HCT116 (cell line): ENCODE results near the gene ANHX. TPM values are rescaled to one million over a fixed set of nuclear protein-coding genes. Genes with fewer than 3 reads are reported as not detected.

ENCODE experiments used
- ATAC-seq: fragments of 200-7000 bp; cut with Tn5 transposase; 2 replicates; pipeline ENCODE4 v1.9.1; 2020; ENCODE audit warnings: mild to moderate bottlenecking, moderate library complexity
- BruUV-seq: library from RNA; stranded (reverse); fragments of 400-500 nt; replicated peaks from 2 replicates; lab custom pipeline; 2021; lab: Mats Ljungman, UMichigan
- CTCF ChIA-PET: fragments of 300-600 bp; sonication (Branson Sonifier 250); formaldehyde crosslinking; loops from one replicate; lab custom pipeline; 2021; ENCODE audit warnings: antibody characterized with exemption; lab: Charles Lee
- POLR2A ChIA-PET: fragments of 300-600, 350-600 bp; sonication (Branson Sonifier 250); formaldehyde crosslinking; loops from one replicate; lab custom pipeline; 2021; ENCODE audit warnings: antibody characterized with exemption; lab: Charles Lee
- RAD21 ChIA-PET, 2 experiments: fragments of 300-600 bp; sonication (Branson Sonifier 250); formaldehyde crosslinking; loops; one replicate each; lab custom pipeline; 2023; ENCODE audit warnings: low total read pairs in 2 of 2; ENCODE audit not compliant: uncharacterized antibody in 2 of 2, unreplicated experiment in 2 of 2, low non-redundant PET in 1 of 2; lab: Charles Lee
- DNase-seq: peaks from one replicate; pipeline ENCODE4 v3.0.0-alpha.2; 2010; ENCODE audit warnings: low read depth, low spot score
- H2AFZ ChIP-seq: fragments of 200-600 bp; shearing (Covaris generic), sonication (generic); 2 replicates; pipeline ENCODE4 v1.6.1; 2017; ENCODE audit warnings: low read depth, mixed run types, mixed read lengths, antibody characterized with exemption, low read length; ENCODE audit not compliant: poor library complexity, severe bottlenecking
- H3K27ac ChIP-seq: 2 replicates; pipeline ENCODE4 v1.5.1; 2012; ENCODE audit warnings: low read depth, low read length
- H3K27me3 ChIP-seq: fragments of 200-600 bp; sonication (generic); 2 replicates; pipeline ENCODE4 v1.6.1; 2016; ENCODE audit warnings: mixed run types, low read length, mixed read lengths; ENCODE audit not compliant: insufficient read depth
- H3K36me3 ChIP-seq, 2 experiments: fragments of 200-500 bp in 1 of 2; fragments of 200-600 bp in 1 of 2; sonication (Bioruptor generic) in 1 of 2; sonication (generic) in 1 of 2; 2 replicates each; pipeline versions ENCODE4 v1.5.1 to v1.6.1; 2014 to 2016; ENCODE audit warnings: low read length in 2 of 2, inconsistent platforms in 1 of 2, mixed read lengths in 1 of 2, mixed run types in 1 of 2; ENCODE audit not compliant: insufficient read depth in 2 of 2, control insufficient read depth in 1 of 2
- H3K4me1 ChIP-seq, 2 experiments: fragments of 200-600 bp in 1 of 2; sonication (generic) in 1 of 2; 2 replicates each; pipeline versions ENCODE4 v1.5.1 to v1.6.1; 2012 to 2017; ENCODE audit warnings: low read length in 2 of 2, inconsistent platforms in 1 of 2, mild to moderate bottlenecking in 1 of 2, mixed read lengths in 1 of 2, mixed run types in 1 of 2, moderate library complexity in 1 of 2; ENCODE audit not compliant: insufficient read depth in 2 of 2, control insufficient read depth in 1 of 2
- H3K4me2 ChIP-seq: fragments of 200-600 bp; sonication (generic); 2 replicates; pipeline ENCODE4 v1.6.1; 2017; ENCODE audit warnings: mixed run types, low read length, mixed read lengths
- H3K4me3 ChIP-seq, 2 experiments: fragments of 200-600 bp in 1 of 2; sonication (generic) in 1 of 2; replicated peaks in 1 of 2; 2 replicates each; pipeline ENCODE4 v1.5.1; 2011 to 2016; ENCODE audit warnings: low read length in 2 of 2, control low read depth in 1 of 2, low read depth in 1 of 2, mild to moderate bottlenecking in 1 of 2, mixed read lengths in 1 of 2, mixed run types in 1 of 2
- H3K79me2 ChIP-seq: fragments of 200-600 bp; sonication (generic); 2 replicates; pipeline ENCODE4 v1.6.1; 2017; ENCODE audit warnings: mild to moderate bottlenecking, mixed run types, low read length, moderate library complexity, mixed read lengths; ENCODE audit not compliant: insufficient read depth
- H3K9ac ChIP-seq: fragments of 200-600 bp; sonication (generic); 2 replicates; pipeline ENCODE4 v1.6.1; 2016; ENCODE audit warnings: low read length, mixed read lengths
- H3K9me2 ChIP-seq: fragments of 200-600 bp; sonication (generic), shearing (Covaris generic); 2 replicates; pipeline ENCODE4 v1.6.1; 2017; ENCODE audit warnings: mixed run types, mild to moderate bottlenecking, moderate library complexity; ENCODE audit not compliant: insufficient read depth
- H3K9me3 ChIP-seq, 2 experiments: fragments of 200-500 bp in 1 of 2; fragments of 200-600 bp in 1 of 2; sonication (Bioruptor generic) in 1 of 2; sonication (generic) in 1 of 2; 2 replicates each; pipeline ENCODE4 v1.6.1; 2014 to 2017; ENCODE audit warnings: low read length in 2 of 2, mixed read lengths in 2 of 2, inconsistent platforms in 1 of 2, low read depth in 1 of 2, mild to moderate bottlenecking in 1 of 2, mixed run types in 1 of 2, moderate library complexity in 1 of 2; ENCODE audit not compliant: control insufficient read depth in 1 of 2, insufficient read depth in 1 of 2
- H4K20me1 ChIP-seq: fragments of 200-600 bp; sonication (generic), shearing (Covaris generic); 2 replicates; pipeline ENCODE4 v1.6.1; 2017; ENCODE audit warnings: mixed run types, mild to moderate bottlenecking, moderate library complexity; ENCODE audit not compliant: insufficient read depth
- ATF3 ChIP-seq: IDR thresholded peaks from 2 replicates; pipeline ENCODE4 v1.6.1; 2012
- CBX3 ChIP-seq: IDR thresholded peaks from 2 replicates; pipeline ENCODE4 v1.6.1; 2012; ENCODE audit warnings: low read depth
- CEBPB ChIP-seq: IDR thresholded peaks from 2 replicates; pipeline ENCODE4 v1.6.1; 2012; ENCODE audit warnings: low read depth
- CTCF ChIP-seq, 3 experiments: fragments of 200-600 bp in 1 of 3; sonication (generic) in 1 of 3; IDR thresholded peaks in 2 of 3; conservative IDR thresholded peaks in 1 of 3; 2 replicates each; pipeline ENCODE4 v1.5.1; 2012 to 2017; ENCODE audit warnings: low read depth in 2 of 3, low read length in 2 of 3, antibody characterized with exemption in 1 of 3, borderline replicate concordance in 1 of 3, control low read depth in 1 of 3, mild to moderate bottlenecking in 1 of 3, mixed read lengths in 1 of 3, mixed run types in 1 of 3, moderate library complexity in 1 of 3; ENCODE audit not compliant: insufficient read depth in 1 of 3
- EGR1 ChIP-seq: IDR thresholded peaks from 2 replicates; pipeline ENCODE4 v1.6.1; 2012; ENCODE audit warnings: low read depth
- ELF1 ChIP-seq: IDR thresholded peaks from 2 replicates; pipeline ENCODE4 v1.6.1; 2012; ENCODE audit warnings: low read depth, borderline replicate concordance
- EZH2 ChIP-seq: fragments of 200-600 bp; sonication (generic); IDR thresholded peaks from 2 replicates; pipeline ENCODE4 v1.6.1; 2017; ENCODE audit warnings: antibody characterized with exemption, mixed run types
- JUND ChIP-seq: IDR thresholded peaks from 2 replicates; pipeline ENCODE4 v1.6.1; 2012
- MAX ChIP-seq: IDR thresholded peaks from 2 replicates; pipeline ENCODE4 v1.6.1; 2012
- REST ChIP-seq: IDR thresholded peaks from 2 replicates; pipeline ENCODE4 v1.6.1; 2012; ENCODE audit warnings: low read depth
- SP1 ChIP-seq: IDR thresholded peaks from 2 replicates; pipeline ENCODE4 v1.6.1; 2012; ENCODE audit warnings: low read depth
- SRF ChIP-seq: IDR thresholded peaks from 2 replicates; pipeline ENCODE4 v1.6.1; 2012; ENCODE audit warnings: low read depth
- ZBTB33 ChIP-seq: IDR thresholded peaks from 2 replicates; pipeline ENCODE4 v1.6.1; 2011; ENCODE audit warnings: mild to moderate bottlenecking, low read length, moderate library complexity; ENCODE audit not compliant: insufficient replicate concordance; ENCODE audit errors: extremely low read depth
- ZFX ChIP-seq: fragments of 450-650 bp; IDR thresholded peaks from 2 replicates; pipeline ENCODE4 v1.6.1; 2017
- ZNF274 ChIP-seq: fragments of 200-500 bp; sonication (Bioruptor generic); IDR thresholded peaks from 2 replicates; pipeline ENCODE4 v1.6.1; 2014; ENCODE audit warnings: mild to moderate bottlenecking, low read depth, low read length, inconsistent platforms
- intact Hi-C: fragments of 100-400 bp; cut with micrococcal nuclease; formaldehyde crosslinking; loops from 2 replicates; pipeline ENCODE4 v1.10.0; 2022
- total RNA-seq: library from RNA; stranded (reverse); gene quantifications from one replicate; pipeline ENCODE4 v1.2.1, GENCODE V29; 2021; ENCODE audit not compliant: unreplicated experiment

Gene ANHX
- total RNA-seq, 1 experiment from 2014 or later = not detected

GRCh38 chr12:133206390-133206789 lies 29.3 kb downstream of the ANHX start:
- no peaks in the 10 kb centered on the region for H3K4me1 ChIP-seq
- ATAC-seq (no peak), DNase-seq (no peak)
- ChIA-PET RAD21 (no interaction called here), CTCF (no interaction called here), POLR2A (no interaction called here)
- H4K20me1 ChIP-seq = no peaks in the 10 kb centered on the region
- H3K27me3 ChIP-seq = no peaks in the 10 kb centered on the region
- no peak overlapping the region for H3K4me3 ChIP-seq
- intact Hi-C loops = no loop called here
- no peak overlapping the region for H2AFZ ChIP-seq
- BruUV-seq = no TSS peak
- no peak overlapping the region for H3K27ac ChIP-seq
- H3K79me2 ChIP-seq = no peaks in the 10 kb centered on the region
- H3K36me3 ChIP-seq = peaks cover 2 to 19% of the 10 kb centered on the region in 2 experiments; a peak in 2 of 4 replicates
- H3K4me2 ChIP-seq = no peak overlapping the region
- no peak overlapping the region for H3K9ac ChIP-seq
- H3K9me2 ChIP-seq = no peaks in the 10 kb centered on the region
- H3K9me3 ChIP-seq = peaks cover 50 to 62% of the 10 kb centered on the region in 2 experiments
- TF ChIP-seq SP1 (no peak), EGR1 (no peak), JUND (no peak), ATF3 (no peak), EZH2 (no peak), ZBTB33 (no peak), MAX (no peak), ELF1 (no peak), CEBPB (no peak), CTCF (IDR thresholded peaks at IDR 0.05 in 2 of 3, conservative IDR thresholded peaks at IDR 0.05 in 1 of 3; ENCODE audit: borderline replicate concordance in 1 of 3, insufficient read depth in 1 of 3, low read depth in 2 of 3, low read length in 2 of 3) (no peak), REST (no peak), SRF (no peak), ZFX (no peak), CBX3 (no peak), ZNF274 (no peak)
- TF ChIP-seq, all 23 proteins: peak for 0
